Middle frontal gyrus (tissue), 1 donor: ENCODE results near the gene LARP1.

Experiments used
- DNase-seq: peaks from one replicate; pipeline ENCODE4 v3.0.0-alpha.2; 2015; ENCODE audit warnings: low spot score; ENCODE audit errors: extremely low spot score

LARP1 gene

DNA sequence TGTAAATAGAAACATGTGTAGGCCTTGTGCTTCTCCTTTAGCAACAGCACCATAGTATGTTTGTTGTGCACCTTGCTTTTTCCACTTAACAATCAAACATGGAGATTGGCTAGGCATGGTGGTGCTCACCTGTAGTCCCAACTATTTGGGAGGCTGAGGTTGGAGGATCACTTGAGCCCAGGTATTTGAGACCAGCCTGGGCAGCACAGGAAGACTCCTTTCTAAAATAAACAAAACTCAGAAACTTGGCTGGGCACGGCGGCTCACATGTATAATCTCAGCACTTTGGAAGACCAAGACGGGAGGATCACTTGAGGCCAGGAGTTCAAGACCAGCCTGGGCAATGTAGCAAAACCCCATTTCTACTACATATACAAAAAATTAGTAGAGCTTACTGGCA is 96.2 kb downstream of the LARP1 start:
- no peak for DNase-seq

DNA sequence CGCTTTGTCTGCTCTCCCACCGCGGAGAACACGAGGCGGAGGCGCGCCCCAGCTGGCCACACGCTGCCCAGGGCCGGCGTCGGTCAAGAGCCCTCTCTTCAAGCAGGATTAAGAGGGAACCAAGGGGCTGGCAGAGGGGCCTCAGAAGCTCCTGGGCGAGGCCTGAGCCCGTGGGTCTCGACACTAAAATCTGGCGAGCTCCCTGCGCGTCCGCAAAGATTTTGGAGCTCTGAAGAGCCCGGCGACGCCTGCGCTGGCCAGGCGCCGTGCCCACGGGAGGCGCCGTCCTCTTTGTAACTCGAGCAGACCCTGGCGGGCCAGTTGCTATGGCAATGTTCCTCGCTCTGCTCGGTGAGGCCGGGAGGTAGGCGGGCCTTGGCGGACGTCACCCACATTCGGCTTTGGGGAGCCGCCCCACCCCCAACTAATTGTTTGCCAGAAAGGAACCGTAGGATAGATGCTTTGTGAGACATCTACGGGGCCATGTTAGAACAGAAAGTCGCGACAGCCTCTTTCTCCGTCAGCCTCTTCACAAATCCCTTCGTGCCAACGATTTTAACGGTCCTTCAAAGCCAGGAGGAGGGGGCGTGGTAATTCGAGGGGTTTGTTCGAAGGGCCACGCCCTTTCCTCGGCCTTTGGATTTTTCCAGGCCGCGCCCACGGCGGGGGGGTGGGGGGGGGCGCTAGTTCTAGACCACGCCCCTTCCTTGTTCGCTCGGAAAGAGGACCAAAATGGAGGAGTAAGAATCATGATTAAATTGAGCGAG is 102.5 kb downstream of the LARP1 start:
- peak; percentile 87 for DNase-seq

DNA sequence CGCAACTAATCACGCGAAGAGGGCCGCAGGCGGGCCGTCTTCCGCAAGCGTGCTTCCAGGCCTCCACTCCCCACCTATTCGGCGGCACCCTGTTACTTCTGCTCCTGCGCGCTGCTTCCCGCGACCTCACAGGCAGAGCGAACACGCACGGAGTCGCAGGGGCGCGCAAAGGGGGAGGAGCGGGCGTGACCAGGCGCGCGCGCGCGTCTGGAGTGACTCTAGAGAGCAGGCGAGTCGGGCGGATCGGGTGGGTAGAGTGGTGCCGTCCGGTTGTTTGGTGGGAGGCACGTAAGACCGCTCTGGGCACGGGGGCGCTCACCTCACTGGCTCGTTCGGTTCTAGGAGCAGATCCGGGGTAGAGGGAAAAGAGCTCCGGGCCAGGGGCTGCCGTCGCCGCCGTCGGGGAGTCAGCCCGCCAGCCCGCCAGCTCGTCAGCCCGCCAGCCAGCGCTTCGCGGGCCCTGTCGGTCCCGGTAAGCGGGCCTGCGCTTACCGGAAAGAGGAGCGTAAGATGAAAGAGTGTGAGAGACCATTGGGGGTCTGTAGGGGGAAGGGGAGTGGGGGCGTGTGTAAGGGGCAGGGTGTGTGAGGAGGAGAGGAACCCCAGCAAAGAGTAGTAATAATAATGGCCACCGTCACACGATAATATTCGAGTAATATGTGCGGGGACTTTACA is 103.3 kb downstream of the LARP1 start, which contains the start of gene CNOT8:
Gene CNOT8, plus strand, starts transcription at position 331 of the 675 bp plus-strand sequence. CDS start 4,652 bp downstream, outside the sequence.
- DNase-seq = peak; percentile 92

GRCh38 chr5:154858972-154859871 is 104.0 kb downstream of the LARP1 start:
- no peak for DNase-seq

DNA sequence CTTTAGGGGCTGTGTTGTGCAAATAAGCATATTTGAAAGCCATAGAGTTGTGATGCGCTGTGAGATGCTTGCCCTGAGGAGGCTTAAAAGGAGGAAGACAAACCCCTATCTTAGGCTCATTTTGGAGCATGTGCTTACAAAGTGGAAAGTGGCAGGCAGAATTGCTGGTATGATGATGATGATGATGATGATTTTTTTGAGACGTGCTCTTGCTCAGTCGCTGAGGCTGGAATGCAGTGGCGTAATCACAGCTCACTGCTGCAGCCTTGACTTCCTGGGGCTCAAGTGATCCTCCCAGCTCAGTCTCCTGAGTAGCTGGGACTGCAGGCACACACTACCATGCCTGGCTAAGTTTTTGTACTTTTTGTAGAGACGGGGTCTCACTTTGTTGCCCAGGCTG is 104.9 kb downstream of the LARP1 start:
- DNase-seq = no peak

GRCh38 chr5:154860765-154861164 is 105.6 kb downstream of the LARP1 start:
- DNase-seq = no peak

- no peak for DNase-seq
These were observed 106.8 kb downstream of the LARP1 start for GRCh38 chr5:154861946-154862345.

GRCh38 chr5:154862766-154863165 is 107.6 kb downstream of the LARP1 start:
- no peak for DNase-seq

DNA sequence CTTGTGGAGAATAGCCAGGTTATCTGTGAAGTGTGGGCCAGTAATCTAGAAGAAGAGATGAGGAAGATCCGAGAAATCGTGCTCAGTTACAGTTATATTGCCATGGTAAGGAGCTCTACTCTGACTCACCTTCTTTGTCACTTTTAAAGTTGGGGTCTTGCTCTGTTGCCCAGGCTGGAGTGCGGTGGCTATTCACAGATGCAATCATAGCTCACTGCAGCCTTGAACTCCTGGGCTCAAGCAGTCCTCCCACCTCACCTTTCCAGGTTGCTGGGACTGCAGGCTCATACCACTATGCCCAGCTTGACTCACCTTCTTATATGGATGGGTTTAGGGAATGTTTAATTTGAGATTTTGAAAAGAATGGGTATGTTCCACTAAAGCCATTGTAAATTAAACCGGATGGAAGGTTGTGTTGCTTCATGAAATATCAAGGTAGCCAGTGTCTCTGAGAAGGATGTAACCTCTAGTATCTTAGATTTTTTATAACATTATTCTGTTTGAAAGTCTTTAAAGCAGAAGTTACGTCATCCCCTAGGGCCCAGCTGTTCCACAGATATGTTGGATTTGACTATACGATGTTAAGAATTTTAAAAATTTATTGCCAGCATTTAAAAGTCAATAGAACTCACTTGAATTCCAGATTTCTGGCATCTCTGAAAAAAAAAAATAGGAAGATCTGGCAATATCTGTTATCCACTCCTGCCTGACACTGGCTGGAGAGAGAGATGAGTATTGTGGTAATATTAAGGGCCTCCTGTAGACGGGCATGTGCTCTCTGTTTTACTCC is 108.3 kb downstream of the LARP1 start:
- no peak for DNase-seq

DNA sequence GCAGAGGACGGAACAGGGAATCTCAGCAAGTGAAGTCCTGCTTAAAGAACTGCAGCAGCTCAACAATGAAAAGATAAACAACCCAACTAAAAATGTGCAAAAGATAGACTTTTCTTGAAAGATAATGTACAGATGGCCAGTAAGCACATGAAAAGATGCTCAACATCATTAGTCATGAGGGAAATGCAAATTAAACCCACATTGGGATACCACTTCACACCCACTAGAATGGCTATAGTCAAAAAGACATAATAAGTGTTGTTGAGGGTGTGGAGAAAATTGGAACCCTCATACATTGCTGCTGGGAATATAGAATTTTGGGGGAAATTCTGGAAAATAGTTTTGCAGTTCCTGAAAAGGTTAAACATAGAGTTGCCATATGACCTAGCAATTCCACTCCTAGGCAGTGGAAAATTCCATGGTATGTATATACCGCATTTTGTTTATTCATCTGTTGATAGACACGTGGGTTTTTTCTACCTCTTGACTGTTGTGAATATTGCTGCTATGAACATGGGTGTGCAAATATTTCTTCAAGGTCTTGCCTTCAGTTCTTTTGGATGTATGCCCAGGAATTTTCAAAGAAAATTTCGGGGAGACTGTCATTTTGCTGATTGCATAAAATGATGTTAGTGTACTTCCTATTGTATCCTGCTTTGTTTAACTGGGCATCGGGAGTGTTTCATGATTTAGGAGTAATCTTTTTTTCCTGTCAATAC is 110.4 kb downstream of the LARP1 start:
- DNase-seq = no peak

GRCh38 chr5:154866841-154867240 is 111.7 kb downstream of the LARP1 start:
- no peak for DNase-seq
